Neural crest cell (in vitro differentiated cells): Measurements from ENCODE around the gene LY6G6F. TPM values are rescaled to one million over a fixed set of nuclear protein-coding genes. Genes with fewer than 3 reads are reported as not detected.

ENCODE experiments used
- DNase-seq: peaks from one replicate; pipeline ENCODE4 v3.0.0; 2021; ENCODE audit warnings: low read depth, mixed read lengths, low spot score
- H3K27ac Mint-ChIP-seq: one replicate; pipeline ENCODE4 v1.8.0; 2021; ENCODE audit warnings: mild to moderate bottlenecking, mixed read lengths; ENCODE audit not compliant: unreplicated experiment
- H3K27me3 Mint-ChIP-seq: 2 replicates; pipeline ENCODE4 v1.8.0; 2021; ENCODE audit warnings: low read depth, mild to moderate bottlenecking, mixed read lengths
- H3K36me3 Mint-ChIP-seq: 2 replicates; pipeline ENCODE4 v1.8.0; 2021; ENCODE audit warnings: low read depth, mild to moderate bottlenecking, mixed read lengths
- H3K4me1 Mint-ChIP-seq: 2 replicates; pipeline ENCODE4 v1.8.0; 2021; ENCODE audit warnings: mixed read lengths
- H3K4me3 Mint-ChIP-seq: one replicate; pipeline ENCODE4 v1.8.0; 2021; ENCODE audit warnings: mild to moderate bottlenecking, mixed read lengths
- H3K9me3 Mint-ChIP-seq: 2 replicates; pipeline ENCODE4 v1.8.0; 2021; ENCODE audit warnings: mixed read lengths
- CTCF ChIP-seq: fragments of 200-600 bp; sonication (generic); conservative IDR thresholded peaks from 2 replicates; pipeline ENCODE4 v1.5.0; 2021; ENCODE audit warnings: antibody characterized with exemption, mild to moderate bottlenecking
- total RNA-seq: library from RNA; stranded (reverse); gene quantifications from 2 replicates; pipeline ENCODE4 v1.2.1, GENCODE V29; 2021

The LY6G6F gene
- total RNA-seq, 1 donor from 2014 or later, result not detected

- peak; percentile 30 for TF ChIP-seq CTCF
- H3K27ac Mint-ChIP-seq, result peak overlapping the region; percentile 100
- no peak for DNase-seq
- no peaks in the 10 kb centered on the region for H3K9me3 Mint-ChIP-seq
- no peaks in the 10 kb centered on the region for H3K27me3 Mint-ChIP-seq
- peaks cover 9% of the 10 kb centered on the region for H3K36me3 Mint-ChIP-seq
- peak overlapping the region; percentile 93 for H3K4me3 Mint-ChIP-seq
- peaks cover 86% of the 10 kb centered on the region for H3K4me1 Mint-ChIP-seq
Observed at GRCh38 chr6:31737991-31738979, 31.6 kb downstream of the LY6G6F start.

- Mint-ChIP-seq H3K4me1 (peaks cover 80% of the 10 kb centered on the region), H3K36me3 (peaks cover 11% of the 10 kb centered on the region), H3K9me3 (no peaks in the 10 kb centered on the region), H3K27ac (peak within 1 kb of the TSS; percentile 99), H3K4me3 (peak within 1 kb of the TSS; percentile 93), H3K27me3 (no peaks in the 10 kb centered on the region)
- TF ChIP-seq CTCF, result no peak
- DNase-seq, result peak; percentile 95
Observed at GRCh38 chr6:31739639-31740396, 33.2 kb downstream of the LY6G6F start, which contains the start of gene MSH5. TSS of gene MSH5 (plus strand) at chr6:31740005. CDS start at chr6:31740467, 462 bp downstream.

GRCh38 chr6:31740397-31741223, 33.9 kb downstream of the LY6G6F start:
- Mint-ChIP-seq H3K36me3 (peaks cover 11% of the 10 kb centered on the region), H3K9me3 (no peaks in the 10 kb centered on the region), H3K27me3 (no peaks in the 10 kb centered on the region), H3K27ac (peak overlapping the region; percentile 99), H3K4me1 (peaks cover 79% of the 10 kb centered on the region), H3K4me3 (peak overlapping the region; percentile 93)
- no peak for TF ChIP-seq CTCF
- DNase-seq, result no peak

GRCh38 chr6:31741815-31742214, 35.1 kb downstream of the LY6G6F start:
- no peak for TF ChIP-seq CTCF
- peaks cover 68% of the 10 kb centered on the region for H3K4me1 Mint-ChIP-seq
- H3K9me3 Mint-ChIP-seq, result no peaks in the 10 kb centered on the region
- no peak for DNase-seq
- H3K27ac Mint-ChIP-seq, result no peak overlapping the region
- no peaks in the 10 kb centered on the region for H3K27me3 Mint-ChIP-seq
- peaks cover 11% of the 10 kb centered on the region for H3K36me3 Mint-ChIP-seq
- peak overlapping the region; percentile 73 for H3K4me3 Mint-ChIP-seq

- no peak for DNase-seq
- no peak for TF ChIP-seq CTCF
- peaks cover 16% of the 10 kb centered on the region for H3K36me3 Mint-ChIP-seq
- no peaks in the 10 kb centered on the region for H3K9me3 Mint-ChIP-seq
- no peak overlapping the region for H3K27ac Mint-ChIP-seq
- peak overlapping the region; percentile 64 for H3K4me3 Mint-ChIP-seq
- H3K27me3 Mint-ChIP-seq, result no peaks in the 10 kb centered on the region
- H3K4me1 Mint-ChIP-seq, result peaks cover 63% of the 10 kb centered on the region
Observed at GRCh38 chr6:31742894-31743293, 36.2 kb downstream of the LY6G6F start.
